GM18867 (cell line): ENCODE measurements around the gene MAP3K1.
A peak's percentile ranks its signal among the peaks of the same experiment; 100 is the strongest.
"Not testable (repeated sequence)": the region's sequence is repeated elsewhere in the genome, so short reads cannot be mapped to it uniquely, and the experiment has no call there.

Experiments
- ATAC-seq: cut with Tn5 transposase; IDR thresholded peaks from one replicate; pipeline ENCODE4 v1.9.1; 2021; ENCODE audit warnings: mild to moderate bottlenecking, moderate library complexity; ENCODE audit not compliant: unreplicated experiment

Gene MAP3K1

GRCh38 chr5:56814963-56815657, at the start of gene MAP3K1:
Gene MAP3K1 (plus strand): TSS chr5:56815549. CDS start chr5:56815574, 25 bp downstream.
- ATAC-seq, result peak; percentile 57

DNA sequence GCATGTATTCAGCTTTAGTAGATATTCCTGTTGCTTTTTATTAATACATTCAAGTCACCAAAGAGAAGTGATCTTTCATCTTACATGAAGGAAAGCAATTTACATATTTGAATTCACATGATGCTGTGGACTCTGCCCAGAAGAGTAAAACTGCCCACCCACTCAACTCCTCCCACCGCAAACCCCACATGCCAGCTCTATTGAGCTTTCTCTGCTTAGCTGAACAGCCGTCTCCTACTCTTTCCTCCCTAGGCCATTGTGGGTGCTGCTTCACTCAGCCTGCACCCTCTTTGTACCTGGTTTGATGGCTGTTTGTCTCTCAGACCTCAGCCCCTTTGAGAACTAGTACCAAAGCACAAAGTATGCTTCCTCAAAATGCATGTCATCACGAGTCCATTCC, 48.4 kb upstream of the MAP3K1 start:
- no peak for ATAC-seq

DNA sequence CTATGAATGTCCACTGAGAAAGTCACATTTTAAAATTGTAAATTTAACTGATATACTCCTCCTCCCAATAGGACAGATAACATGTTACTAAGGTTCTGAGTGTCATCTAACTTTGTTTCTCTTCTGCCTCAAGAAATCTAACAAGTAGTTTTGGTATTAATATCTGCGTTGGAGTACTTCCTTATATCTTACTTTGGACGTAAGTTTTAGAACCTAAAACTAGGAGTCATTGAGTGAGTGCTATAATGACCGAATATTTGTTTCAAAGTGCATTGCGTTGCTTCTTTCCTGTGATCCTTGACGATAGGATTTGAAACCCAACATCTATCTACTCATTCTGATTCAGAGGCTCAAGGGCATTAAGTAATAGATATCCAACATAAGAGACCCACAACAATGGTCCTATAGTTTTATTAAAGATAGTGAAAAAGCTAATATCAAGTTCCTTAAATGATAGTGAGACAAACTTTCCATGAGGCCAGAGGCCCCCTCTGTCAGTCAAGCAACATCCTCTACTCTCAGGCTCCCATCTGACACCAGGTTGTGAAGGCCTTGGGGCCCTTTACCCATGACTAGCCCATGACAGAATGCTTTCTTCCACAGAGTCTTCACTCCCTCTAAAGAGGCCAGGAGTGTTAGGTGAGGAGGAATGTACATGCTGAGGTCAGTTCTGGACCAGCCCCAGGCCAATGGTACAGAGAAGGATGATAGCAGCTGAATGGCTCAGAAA, 45.3 kb upstream of the MAP3K1 start:
- no peak for ATAC-seq

- ATAC-seq, result no peak
Measured at GRCh38 chr5:56772767-56773166, 42.6 kb upstream of the MAP3K1 start.

GRCh38 chr5:56774957-56775356, 40.4 kb upstream of the MAP3K1 start:
- ATAC-seq, result no peak

DNA sequence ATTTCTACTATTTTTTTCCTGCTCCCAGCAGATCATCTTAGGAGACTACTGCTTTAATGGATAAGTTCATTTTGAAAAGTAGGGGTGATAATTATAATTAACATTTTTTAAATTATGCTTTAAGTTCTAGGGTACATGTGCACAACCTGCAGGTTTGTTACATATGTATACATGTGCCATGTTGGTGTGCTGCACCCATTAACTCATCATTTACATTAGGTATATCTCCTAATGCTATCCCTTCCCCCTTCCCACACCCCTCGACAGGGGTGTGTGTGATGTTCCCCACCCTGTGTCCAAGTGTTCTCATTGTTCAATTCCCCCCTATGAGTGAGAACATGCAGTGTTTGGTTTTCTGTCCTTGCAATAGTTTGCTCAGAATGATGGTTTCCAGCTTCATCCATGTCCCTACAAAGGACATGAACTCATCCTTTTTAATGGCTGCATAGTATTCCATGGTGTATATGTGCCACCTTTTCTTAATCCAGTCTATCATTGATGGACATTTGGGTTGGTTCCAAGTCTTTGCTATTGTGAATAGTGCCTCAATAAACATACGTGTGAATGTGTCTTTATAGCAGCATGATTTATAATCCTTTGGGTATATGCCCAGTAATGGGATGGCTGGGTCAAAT, 39.0 kb upstream of the MAP3K1 start:
- ATAC-seq, result not testable (repeated sequence)

- no peak for ATAC-seq
Measured at GRCh38 chr5:56783261-56783660, 32.1 kb upstream of the MAP3K1 start.

DNA sequence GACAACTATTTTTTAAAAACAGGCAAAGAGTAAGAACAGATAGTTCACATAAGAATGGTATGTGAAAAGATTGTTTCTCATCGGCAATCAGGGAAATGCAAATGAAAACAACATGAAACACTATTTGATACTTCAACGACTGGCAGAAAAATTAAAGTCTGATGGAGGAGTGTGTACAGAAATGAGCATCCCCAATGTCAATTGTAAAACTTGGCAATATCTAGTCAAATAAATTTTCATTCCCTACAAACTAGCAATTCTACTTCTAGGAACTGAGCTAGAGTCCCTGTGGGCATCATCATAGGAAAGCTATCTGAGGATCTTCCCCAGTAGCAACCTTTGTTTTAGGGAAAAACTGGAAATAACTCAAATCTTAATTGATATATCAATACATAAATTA, 29.0 kb upstream of the MAP3K1 start:
- no peak for ATAC-seq

- ATAC-seq, result peak; percentile 95
Measured at GRCh38 chr5:56791396-56791795, 24.0 kb upstream of the MAP3K1 start.

GRCh38 chr5:56798521-56798920, 16.8 kb upstream of the MAP3K1 start:
- no peak for ATAC-seq

DNA sequence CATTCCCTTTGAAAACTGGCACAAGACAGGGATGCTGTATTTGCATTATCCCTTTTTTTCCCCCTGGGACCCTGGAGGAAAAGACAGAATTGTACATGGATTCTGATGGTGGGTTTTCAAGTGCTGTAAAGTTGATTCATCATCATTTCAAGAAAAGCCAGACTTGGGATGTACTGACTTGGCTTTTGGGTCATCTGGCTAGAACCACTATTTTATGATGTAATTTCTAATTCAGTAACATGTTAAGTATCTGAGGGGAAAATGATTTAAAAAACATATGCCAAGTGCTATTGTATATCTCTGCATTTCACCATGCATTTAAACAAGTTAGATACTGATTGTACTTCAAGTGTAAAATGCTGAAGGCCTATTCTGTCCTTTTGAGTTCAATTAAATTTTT, 15.2 kb upstream of the MAP3K1 start:
- no peak for ATAC-seq

DNA sequence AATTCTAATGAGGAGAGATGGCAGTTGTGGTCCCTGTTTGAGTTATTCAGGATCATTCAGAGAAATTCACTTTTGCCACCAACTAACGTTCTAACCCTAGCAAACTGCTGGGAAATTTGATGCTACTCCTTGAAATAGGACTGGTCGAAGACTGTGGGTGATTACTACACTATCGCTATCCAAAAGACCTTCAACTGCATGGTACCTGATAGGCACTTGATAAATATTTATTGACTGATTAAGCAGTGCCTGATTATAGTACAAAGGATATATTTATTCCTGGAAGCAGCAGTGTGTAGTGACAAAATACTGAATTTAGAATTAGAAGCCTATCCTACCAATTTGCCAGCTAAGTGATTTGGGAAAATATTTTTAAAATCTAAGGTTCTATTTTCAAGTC, 14.1 kb upstream of the MAP3K1 start:
- ATAC-seq, result no peak

DNA sequence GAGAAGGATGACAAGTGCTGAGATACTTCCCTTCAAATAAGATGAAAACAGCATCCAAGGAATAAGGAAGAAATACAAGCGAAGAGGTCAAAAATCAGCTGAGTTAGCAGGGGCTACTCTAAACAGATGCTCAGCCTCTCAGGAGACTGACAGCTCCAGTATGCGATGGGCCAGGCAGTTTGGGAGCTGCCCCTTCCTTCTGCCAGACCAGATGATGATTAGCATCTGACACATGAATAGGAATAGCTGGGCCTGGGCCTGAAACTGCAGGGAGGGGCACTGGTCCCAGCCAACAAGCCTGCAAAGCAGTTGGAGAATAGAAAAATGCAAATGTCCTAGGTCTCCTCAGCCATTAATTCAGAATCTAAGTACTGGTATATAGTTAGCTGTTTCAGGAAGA, 13.1 kb upstream of the MAP3K1 start:
- no peak for ATAC-seq

GRCh38 chr5:56803025-56803424, 12.3 kb upstream of the MAP3K1 start:
- ATAC-seq, result no peak

- no peak for ATAC-seq
Measured at GRCh38 chr5:56803894-56804293, 11.5 kb upstream of the MAP3K1 start.

DNA sequence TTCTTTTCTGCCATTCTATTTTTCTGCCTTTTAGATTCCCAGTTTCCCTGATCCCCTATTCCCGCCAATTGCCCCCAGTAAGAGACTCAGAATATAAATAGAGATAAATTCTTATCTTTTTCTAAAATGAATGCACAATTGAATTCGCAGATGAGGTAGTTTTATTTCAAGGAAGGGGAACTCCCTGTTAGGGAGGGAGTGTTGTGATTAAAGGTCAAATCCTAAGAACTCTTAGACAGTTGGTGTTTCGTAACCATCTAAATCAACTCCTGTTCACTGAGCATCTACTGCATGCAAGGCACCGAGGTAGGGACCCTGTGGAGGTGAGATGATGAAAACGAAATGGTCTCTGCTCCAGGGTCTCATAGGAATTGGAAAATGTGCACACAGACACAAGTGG, 7.7 kb upstream of the MAP3K1 start:
- no peak for ATAC-seq

GRCh38 chr5:56808211-56808610, 7.1 kb upstream of the MAP3K1 start:
- ATAC-seq, result no peak

DNA sequence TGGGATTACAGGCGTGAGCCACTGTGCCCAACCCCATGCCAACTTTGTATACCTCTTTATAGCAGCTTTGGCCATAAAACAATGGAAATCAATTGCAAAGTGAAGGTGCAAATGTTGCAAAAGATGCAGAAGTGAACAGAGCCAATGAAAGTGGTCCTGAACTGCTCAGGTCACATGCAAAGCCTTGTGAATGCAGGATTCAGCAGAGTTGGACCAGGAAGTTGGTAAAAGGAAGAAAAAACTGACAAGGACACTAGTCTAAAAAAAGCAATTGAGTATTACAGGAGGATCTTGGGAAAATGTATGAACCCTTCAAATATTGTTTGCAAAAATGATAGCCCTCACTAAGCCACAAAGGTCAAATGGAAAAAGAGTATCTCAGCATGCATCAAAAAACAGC, 4.5 kb upstream of the MAP3K1 start:
- no peak for ATAC-seq

DNA sequence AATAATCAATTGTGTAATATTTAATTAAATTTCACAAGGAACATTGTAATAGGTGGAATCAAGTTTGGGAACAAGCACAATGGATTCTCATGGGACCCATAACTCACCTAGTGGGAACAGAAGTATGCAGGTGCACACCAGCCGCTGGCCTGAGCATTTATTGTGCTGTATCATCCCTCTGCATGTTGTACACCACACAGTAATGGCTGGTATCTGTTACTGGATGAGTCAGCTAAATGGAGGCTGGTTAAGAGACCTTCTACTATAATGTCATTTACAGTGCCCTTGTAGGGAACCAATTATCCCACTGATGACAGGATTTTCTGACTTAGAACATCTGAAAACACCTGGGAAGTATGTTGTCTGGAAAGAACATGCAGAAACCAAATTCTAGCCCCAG, 3.2 kb upstream of the MAP3K1 start:
- no peak for ATAC-seq

DNA sequence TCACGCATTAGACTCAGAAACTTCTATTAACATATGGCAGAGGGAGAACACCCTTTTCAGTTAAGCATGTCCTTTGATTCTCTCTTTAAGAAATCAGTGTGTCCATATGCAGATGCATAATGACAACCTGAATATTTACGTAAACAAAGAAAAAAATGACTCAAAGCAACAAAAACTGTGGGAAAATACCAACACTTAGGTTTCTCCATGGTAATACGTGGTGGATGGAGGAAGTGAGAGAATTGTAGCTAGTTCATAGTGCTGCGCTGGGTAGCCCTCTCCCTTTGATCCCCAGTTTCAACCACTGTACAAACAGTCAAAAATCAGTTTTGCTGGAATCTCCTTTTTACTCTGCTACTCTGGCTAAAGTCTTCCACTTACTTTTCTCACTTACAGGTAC, 2.0 kb upstream of the MAP3K1 start:
- no peak for ATAC-seq

- no peak for ATAC-seq
Measured at GRCh38 chr5:56814361-56814962, 887 bp upstream of the MAP3K1 start.
